Stomach (tissue), 4 donors: ENCODE data around the gene ZNF879.

Experiments
- CTCF ChIP-seq, 7 experiments: fragments of 450-650 bp in 4 of 7; fragments of 200-600 bp in 3 of 7; sonication (generic) in 3 of 7; IDR thresholded peaks; one replicate each; pipeline ENCODE4 v1.5.1; 2016 to 2019; ENCODE audit warnings: antibody characterized with exemption in 7 of 7, control low read depth in 2 of 7, mild to moderate bottlenecking in 1 of 7
- POLR2A ChIP-seq, 4 donors: fragments of 450-650 bp; IDR thresholded peaks; one replicate each; pipeline ENCODE4 v1.6.1; 2016; ENCODE audit warnings: antibody characterized with exemption in 4 of 4, control low read depth in 2 of 4, mild to moderate bottlenecking in 1 of 4, moderate library complexity in 1 of 4

GRCh38 chr5:179055436-179055835, 31.8 kb downstream of the ZNF879 start:
- TF ChIP-seq CTCF (IDR thresholded peaks at IDR 0.05) (no peak), POLR2A (IDR thresholded peaks at IDR 0.05) (no peak)
